Naive thymus-derived CD8-positive, alpha-beta T cell (primary cell): Measurements from ENCODE around the gene CLOCK. TPM values are rescaled to one million over a fixed set of nuclear protein-coding genes. Genes with fewer than 3 reads are reported as not detected.

ENCODE experiments used
- ATAC-seq, 2 donors: fragments of 150-1000 bp; cut with Tn5 transposase in 1 of 2; sonication (Bioruptor Pico), chemical (Tn5 transposase) in 1 of 2; 1 replicate in 1 of 2; 2 replicates in 1 of 2; pipeline ENCODE4 v1.10.0; 2021; ENCODE audit warnings: mild to moderate bottlenecking in 2 of 2, moderate library complexity in 2 of 2
- POLR2A ChIA-PET: fragments of 350-600 bp; sonication (Branson Sonifier 250); formaldehyde crosslinking; loops from one replicate; lab custom pipeline; 2021; ENCODE audit warnings: antibody characterized with exemption; lab: Charles Lee
- DNase-seq, 10 donors: peaks; one replicate each; pipeline versions ENCODE4 v3.0.0 to v3.0.0-alpha.2; 2020 to 2022
- H3K27ac Mint-ChIP-seq, 10 donors: one replicate each; pipeline ENCODE4 v1.8.0; 2020 to 2022; ENCODE audit warnings: mild to moderate bottlenecking in 10 of 10, mixed read lengths in 10 of 10, moderate library complexity in 4 of 10, inconsistent platforms in 1 of 10
- H3K27me3 Mint-ChIP-seq, 5 donors: one replicate each; pipeline ENCODE4 v1.8.0; 2021 to 2022; ENCODE audit warnings: mixed read lengths in 5 of 5
- H3K36me3 Mint-ChIP-seq, 3 donors: one replicate each; pipeline ENCODE4 v1.8.0; 2020 to 2022; ENCODE audit warnings: mixed read lengths in 3 of 3, mild to moderate bottlenecking in 2 of 3, inconsistent platforms in 1 of 3
- H3K4me1 Mint-ChIP-seq, 4 donors: one replicate each; pipeline ENCODE4 v1.8.0; 2021 to 2022; ENCODE audit warnings: mixed read lengths in 4 of 4
- H3K4me3 Mint-ChIP-seq, 10 donors: one replicate each; pipeline ENCODE4 v1.8.0; 2020 to 2022; ENCODE audit warnings: mild to moderate bottlenecking in 10 of 10, mixed read lengths in 10 of 10, moderate library complexity in 6 of 10, inconsistent platforms in 1 of 10
- H3K9me3 Mint-ChIP-seq, 9 donors: one replicate each; pipeline ENCODE4 v1.8.0; 2020 to 2022; ENCODE audit warnings: mixed read lengths in 9 of 9, mild to moderate bottlenecking in 3 of 9, inconsistent platforms in 1 of 9, moderate library complexity in 1 of 9
- polyA plus RNA-seq, 3 donors: library from polyadenylated mRNA; unstranded; fragments of 300-500 nt; fragmentation: Illumina TruSeq; gene quantifications; one replicate each; pipeline ENCODE4 v1.2.3, GENCODE V29; 2021
- total RNA-seq, 8 experiments: library from RNA in 2 of 8; stranded (reverse) in 2 of 8; gene quantifications; one replicate each; pipeline ENCODE4 v1.2.3 and lab custom pipeline; 2021 to 2026

The CLOCK gene
- total and polyA plus RNA-seq, 5 experiments from 2014 or later: 4.8 to 12.6 (median 5.2) TPM

- Mint-ChIP-seq H3K4me3 (peak overlapping the region in 8 of 10 donors; percentile 27 to 58 (median 48)), H3K27ac (peak overlapping the region in 9 of 10 donors; percentile 1 to 55 (median 9)), H3K27me3 (no peaks in the 10 kb centered on the region), H3K9me3 (peaks cover 0 to 8% (median 3%) of the 10 kb centered on the region in 9 donors), H3K4me1 (peaks cover 22 to 57% (median 40%) of the 10 kb centered on the region in 4 donors), H3K36me3 (peaks cover 0 to 12% (median 10%) of the 10 kb centered on the region in 3 donors)
- DNase-seq (peak in 2 of 10 donors; percentile 19 to 37), ATAC-seq (peak; percentile 29 to 49)
- POLR2A ChIA-PET: no interaction called here
Measured at GRCh38 chr4:55538531-55538930, 8.2 kb downstream of the CLOCK start.

- Mint-ChIP-seq H3K4me1 (peaks cover 16 to 39% (median 29%) of the 10 kb centered on the region in 4 donors), H3K9me3 (peaks cover 0 to 39% (median 12%) of the 10 kb centered on the region in 9 donors), H3K36me3 (peaks cover 22 to 34% (median 26%) of the 10 kb centered on the region in 3 donors), H3K27me3 (no peaks in the 10 kb centered on the region), H3K27ac (no peak overlapping the region), H3K4me3 (no peak overlapping the region)
- ATAC-seq (no peak), DNase-seq (no peak)
- POLR2A ChIA-PET: no interaction called here
Measured at GRCh38 chr4:55534306-55534705, 12.4 kb downstream of the CLOCK start.

- Mint-ChIP-seq H3K27me3 (no peaks in the 10 kb centered on the region), H3K4me1 (peaks cover 5 to 19% (median 18%) of the 10 kb centered on the region in 4 donors)
- POLR2A ChIA-PET: no interaction called here
Measured at GRCh38 chr4:55530691-55531090, 16.0 kb downstream of the CLOCK start.

GRCh38 chr4:55530167-55530566 lies 16.5 kb downstream of the CLOCK start:
- peaks cover 25 to 36% (median 26%) of the 10 kb centered on the region in 3 donors for H3K36me3 Mint-ChIP-seq
- DNase-seq: no peak
- ATAC-seq: no peak
- H3K4me3 Mint-ChIP-seq: no peak overlapping the region
- H3K9me3 Mint-ChIP-seq: peaks cover 0 to 42% (median 12%) of the 10 kb centered on the region in 9 donors
- H3K27ac Mint-ChIP-seq: no peak overlapping the region
- H3K27me3 Mint-ChIP-seq: no peaks in the 10 kb centered on the region
- H3K4me1 Mint-ChIP-seq: peaks cover 5 to 19% (median 18%) of the 10 kb centered on the region in 4 donors
- POLR2A ChIA-PET: no interaction called here

More at GRCh38 chr4:55530691-55531090, 16.0 kb downstream of the CLOCK start:
- H3K27ac Mint-ChIP-seq: no peak overlapping the region
- H3K9me3 Mint-ChIP-seq: peaks cover 0 to 42% (median 12%) of the 10 kb centered on the region in 9 donors
- peaks cover 25 to 36% (median 26%) of the 10 kb centered on the region in 3 donors for H3K36me3 Mint-ChIP-seq
- H3K4me3 Mint-ChIP-seq: no peak overlapping the region
- ATAC-seq: no peak
- no peak for DNase-seq

GRCh38 chr4:55528491-55528890 lies 18.2 kb downstream of the CLOCK start:
- no peak overlapping the region for H3K4me3 Mint-ChIP-seq
- H3K9me3 Mint-ChIP-seq: peaks cover 0 to 34% (median 9%) of the 10 kb centered on the region in 9 donors
- POLR2A ChIA-PET: no interaction called here
- no peak for ATAC-seq
- DNase-seq: no peak
- H3K4me1 Mint-ChIP-seq: peaks cover 2 to 19% (median 18%) of the 10 kb centered on the region in 4 donors
- no peaks in the 10 kb centered on the region for H3K27me3 Mint-ChIP-seq
- H3K36me3 Mint-ChIP-seq: peaks cover 17 to 28% (median 25%) of the 10 kb centered on the region in 3 donors
- H3K27ac Mint-ChIP-seq: no peak overlapping the region

GRCh38 chr4:55524844-55525571 lies 21.7 kb downstream of the CLOCK start:
- H3K4me1 Mint-ChIP-seq: peaks cover 8 to 26% (median 13%) of the 10 kb centered on the region in 4 donors
- H3K4me3 Mint-ChIP-seq: no peak overlapping the region
- peaks cover 5 to 14% (median 7%) of the 10 kb centered on the region in 3 donors for H3K36me3 Mint-ChIP-seq
- DNase-seq (no peak), ATAC-seq (no peak)
- no peak overlapping the region for H3K27ac Mint-ChIP-seq
- H3K27me3 Mint-ChIP-seq: no peaks in the 10 kb centered on the region
- peaks cover 0 to 10% (median 3%) of the 10 kb centered on the region in 9 donors for H3K9me3 Mint-ChIP-seq
- POLR2A ChIA-PET: no interaction called here

GRCh38 chr4:55518442-55518841 lies 28.3 kb downstream of the CLOCK start:
- H3K4me3 Mint-ChIP-seq: no peak overlapping the region
- peaks cover 7 to 13% (median 7%) of the 10 kb centered on the region in 3 donors for H3K36me3 Mint-ChIP-seq
- H3K4me1 Mint-ChIP-seq: peaks cover 0 to 24% (median 7%) of the 10 kb centered on the region in 4 donors
- no peak for DNase-seq
- no peak overlapping the region for H3K27ac Mint-ChIP-seq
- POLR2A ChIA-PET: no interaction called here
- peaks cover 0 to 6% (median 2%) of the 10 kb centered on the region in 9 donors for H3K9me3 Mint-ChIP-seq
- no peak for ATAC-seq
- no peaks in the 10 kb centered on the region for H3K27me3 Mint-ChIP-seq

GRCh38 chr4:55517526-55518229 lies 29.0 kb downstream of the CLOCK start:
- Mint-ChIP-seq H3K27me3 (no peaks in the 10 kb centered on the region), H3K36me3 (peaks cover 5 to 9% (median 7%) of the 10 kb centered on the region in 3 donors), H3K4me1 (peaks cover 0 to 22% (median 6%) of the 10 kb centered on the region in 4 donors), H3K4me3 (no peak overlapping the region), H3K9me3 (peaks cover 0 to 8% (median 2%) of the 10 kb centered on the region in 9 donors), H3K27ac (peak overlapping the region in 1 of 10 donors; percentile 9)
- DNase-seq (no peak), ATAC-seq (no peak)
- POLR2A ChIA-PET: no interaction called here

GRCh38 chr4:55512922-55513571 lies 33.7 kb downstream of the CLOCK start:
- H3K36me3 Mint-ChIP-seq: peaks cover 6 to 20% (median 15%) of the 10 kb centered on the region in 3 donors
- H3K4me1 Mint-ChIP-seq: peaks cover 11 to 29% (median 21%) of the 10 kb centered on the region in 4 donors
- no peaks in the 10 kb centered on the region for H3K27me3 Mint-ChIP-seq
- POLR2A ChIA-PET: no interaction called here
- no peak overlapping the region for H3K4me3 Mint-ChIP-seq
- DNase-seq: no peak
- H3K9me3 Mint-ChIP-seq: peaks cover 0 to 13% (median 0%) of the 10 kb centered on the region in 9 donors
- ATAC-seq: no peak
- peak overlapping the region in 1 of 10 donors; percentile 58 for H3K27ac Mint-ChIP-seq

GRCh38 chr4:55512077-55512476 lies 34.6 kb downstream of the CLOCK start:
- Mint-ChIP-seq H3K27ac (no peak overlapping the region), H3K27me3 (no peaks in the 10 kb centered on the region), H3K4me1 (peaks cover 10 to 25% (median 21%) of the 10 kb centered on the region in 4 donors), H3K4me3 (no peak overlapping the region), H3K9me3 (peaks cover 0 to 10% (median 0%) of the 10 kb centered on the region in 9 donors), H3K36me3 (peaks cover 0 to 21% (median 21%) of the 10 kb centered on the region in 3 donors)
- ATAC-seq (no peak), DNase-seq (no peak)
- POLR2A ChIA-PET: no interaction called here

GRCh38 chr4:55510685-55511084 lies 36.0 kb downstream of the CLOCK start:
- H3K27me3 Mint-ChIP-seq: no peaks in the 10 kb centered on the region
- H3K36me3 Mint-ChIP-seq: peaks cover 0 to 29% (median 23%) of the 10 kb centered on the region in 3 donors
- H3K9me3 Mint-ChIP-seq: peaks cover 0 to 10% (median 0%) of the 10 kb centered on the region in 9 donors
- DNase-seq: no peak
- H3K27ac Mint-ChIP-seq: peak overlapping the region in 2 of 10 donors; percentile 61 to 68
- POLR2A ChIA-PET: interaction anchor here (0.6 to 1.4 kb wide), 2 partner anchors 28 to 35 kb away, joined by 3 read pairs; no protein-coding TSS in a partner anchor
- H3K4me3 Mint-ChIP-seq: peak overlapping the region in 1 of 10 donors; percentile 11
- ATAC-seq: no peak
- peaks cover 11 to 25% (median 21%) of the 10 kb centered on the region in 4 donors for H3K4me1 Mint-ChIP-seq

GRCh38 chr4:55509266-55509665 lies 37.4 kb downstream of the CLOCK start:
- ATAC-seq (no peak), DNase-seq (no peak)
- Mint-ChIP-seq H3K9me3 (peaks cover 0 to 10% (median 0%) of the 10 kb centered on the region in 9 donors), H3K4me3 (no peak overlapping the region), H3K4me1 (peaks cover 11 to 25% (median 21%) of the 10 kb centered on the region in 4 donors), H3K36me3 (peaks cover 0 to 33% (median 27%) of the 10 kb centered on the region in 3 donors), H3K27ac (peak overlapping the region in 1 of 10 donors; percentile 17), H3K27me3 (no peaks in the 10 kb centered on the region)
- POLR2A ChIA-PET: interaction anchor here (0.9 kb wide), 1 partner anchor 37 kb away, joined by 4 read pairs; the partner anchor contains the start of gene CLOCK
